PFSK-1 (cell line): ENCODE results near the gene HIRA.

Experiments used
- FOXP2 ChIP-seq: optimal IDR thresholded peaks from 2 replicates; pipeline ENCODE3; 2011; ENCODE audit warnings: borderline replicate concordance, control low read depth, inconsistent platforms; ENCODE audit not compliant: insufficient read depth; ENCODE audit errors: extremely low read length, extremely low read depth
- POLR2AphosphoS5 ChIP-seq: IDR thresholded peaks from 2 replicates; pipeline ENCODE4 v1.6.1; 2012; ENCODE audit warnings: low read depth, mild to moderate bottlenecking, control low read depth, low read length, moderate library complexity
- SIN3A ChIP-seq: IDR thresholded peaks from 2 replicates; pipeline ENCODE4 v1.6.1; 2012; ENCODE audit warnings: mild to moderate bottlenecking, low read length, moderate library complexity, borderline replicate concordance; ENCODE audit not compliant: insufficient read depth
- TAF1 ChIP-seq: IDR thresholded peaks from 2 replicates; pipeline ENCODE4 v1.6.1; 2012; ENCODE audit warnings: low read length, control low read depth, borderline replicate concordance; ENCODE audit not compliant: insufficient read depth
- TF ChIP-seq, protein P1 (sequence below), 2 experiments: IDR thresholded peaks; 2 replicates each; pipeline versions ENCODE4 v1.6.1 to v1.8.0; 2011 to 2012; ENCODE audit warnings: low read depth in 2 of 2, low read length in 2 of 2, control low read depth in 1 of 2, inconsistent platforms in 1 of 2, mild to moderate bottlenecking in 1 of 2, moderate library complexity in 1 of 2; ENCODE audit not compliant: insufficient read depth in 1 of 2

DNA sequence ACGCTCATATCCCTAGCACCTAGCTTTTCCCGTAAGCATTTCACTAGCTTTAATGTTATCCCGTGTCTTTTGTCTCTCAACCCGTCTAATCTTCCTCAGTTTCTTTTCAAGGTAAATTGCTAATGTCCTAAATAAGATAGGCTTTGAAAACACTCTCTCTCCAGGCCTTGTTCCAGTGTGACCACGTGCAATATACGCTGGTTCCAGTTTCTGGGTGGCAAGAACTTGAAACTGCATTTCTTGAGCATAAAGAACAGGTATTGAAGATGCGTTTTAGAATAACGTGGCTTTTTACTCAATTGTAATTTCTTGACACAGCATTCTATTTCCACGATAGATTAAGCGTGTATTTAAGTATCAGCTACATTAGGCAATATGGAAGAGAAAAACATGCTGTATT is 49.3 kb upstream of the HIRA start:
- TF ChIP-seq SIN3A: no peak
- no peak for TF ChIP-seq POLR2AphosphoS5
- TF ChIP-seq, protein P1, sequence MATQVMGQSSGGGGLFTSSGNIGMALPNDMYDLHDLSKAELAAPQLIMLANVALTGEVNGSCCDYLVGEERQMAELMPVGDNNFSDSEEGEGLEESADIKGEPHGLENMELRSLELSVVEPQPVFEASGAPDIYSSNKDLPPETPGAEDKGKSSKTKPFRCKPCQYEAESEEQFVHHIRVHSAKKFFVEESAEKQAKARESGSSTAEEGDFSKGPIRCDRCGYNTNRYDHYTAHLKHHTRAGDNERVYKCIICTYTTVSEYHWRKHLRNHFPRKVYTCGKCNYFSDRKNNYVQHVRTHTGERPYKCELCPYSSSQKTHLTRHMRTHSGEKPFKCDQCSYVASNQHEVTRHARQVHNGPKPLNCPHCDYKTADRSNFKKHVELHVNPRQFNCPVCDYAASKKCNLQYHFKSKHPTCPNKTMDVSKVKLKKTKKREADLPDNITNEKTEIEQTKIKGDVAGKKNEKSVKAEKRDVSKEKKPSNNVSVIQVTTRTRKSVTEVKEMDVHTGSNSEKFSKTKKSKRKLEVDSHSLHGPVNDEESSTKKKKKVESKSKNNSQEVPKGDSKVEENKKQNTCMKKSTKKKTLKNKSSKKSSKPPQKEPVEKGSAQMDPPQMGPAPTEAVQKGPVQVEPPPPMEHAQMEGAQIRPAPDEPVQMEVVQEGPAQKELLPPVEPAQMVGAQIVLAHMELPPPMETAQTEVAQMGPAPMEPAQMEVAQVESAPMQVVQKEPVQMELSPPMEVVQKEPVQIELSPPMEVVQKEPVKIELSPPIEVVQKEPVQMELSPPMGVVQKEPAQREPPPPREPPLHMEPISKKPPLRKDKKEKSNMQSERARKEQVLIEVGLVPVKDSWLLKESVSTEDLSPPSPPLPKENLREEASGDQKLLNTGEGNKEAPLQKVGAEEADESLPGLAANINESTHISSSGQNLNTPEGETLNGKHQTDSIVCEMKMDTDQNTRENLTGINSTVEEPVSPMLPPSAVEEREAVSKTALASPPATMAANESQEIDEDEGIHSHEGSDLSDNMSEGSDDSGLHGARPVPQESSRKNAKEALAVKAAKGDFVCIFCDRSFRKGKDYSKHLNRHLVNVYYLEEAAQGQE (IDR thresholded peaks at IDR 0.05; ENCODE audit: insufficient read depth in 1 of 2, low read depth in 2 of 2, low read length in 2 of 2): no peak
- no peak for TF ChIP-seq TAF1
- no peak for TF ChIP-seq FOXP2
